IMR-90 (cell line): ENCODE data around the gene ATP2B2. TPM values are rescaled to one million over a fixed set of nuclear protein-coding genes. Genes with fewer than 3 reads are reported as not detected.

Experiments
- ATAC-seq: fragments of 200-7000 bp; cut with Tn5 transposase; 2 replicates; pipeline ENCODE4 v1.9.1; 2020; ENCODE audit warnings: low read depth, mild to moderate bottlenecking, moderate library complexity
- BruUV-seq: library from RNA; stranded (reverse); fragments of 400-500 nt; replicated peaks from 2 replicates; lab custom pipeline; 2021; lab: Mats Ljungman, UMichigan
- CTCF ChIA-PET: fragments of 300-600 bp; formaldehyde crosslinking; extraction: SDS; loops from one replicate; lab custom pipeline; 2021; ENCODE audit warnings: antibody characterized with exemption; lab: Yijun Ruan, JAX
- POLR2A ChIA-PET: fragments of 300-600 bp; sonication (Branson Sonifier 250); formaldehyde crosslinking; loops from one replicate; lab custom pipeline; 2022; ENCODE audit warnings: antibody characterized with exemption; ENCODE audit not compliant: unreplicated experiment; lab: Charles Lee
- DNase-seq: peaks from one replicate; pipeline ENCODE4 v3.0.0; 2013
- H2AFZ ChIP-seq: replicated peaks from 2 replicates; pipeline ENCODE3; 2013; ENCODE audit warnings: low read length, mild to moderate bottlenecking; ENCODE audit not compliant: poor library complexity
- H2AK5ac ChIP-seq: 2 replicates; pipeline ENCODE4 v1.6.1; 2013; ENCODE audit warnings: low read depth, low read length, inconsistent platforms
- H2AK9ac ChIP-seq: replicated peaks from 2 replicates; pipeline ENCODE3; 2013; ENCODE audit warnings: mild to moderate bottlenecking, low read depth, low read length, moderate library complexity; ENCODE audit not compliant: poor library complexity
- H2BK120ac ChIP-seq: 2 replicates; pipeline ENCODE4 v1.6.1; 2013; ENCODE audit warnings: low read depth, low read length, inconsistent platforms
- H2BK15ac ChIP-seq: 3 replicates; pipeline ENCODE4 v1.6.1; 2013; ENCODE audit warnings: low read depth, low read length, inconsistent platforms
- H2BK20ac ChIP-seq: 2 replicates; pipeline ENCODE4 v1.6.1; 2013; ENCODE audit warnings: low read depth, mild to moderate bottlenecking, inconsistent platforms, low read length, moderate library complexity
- H2BK5ac ChIP-seq: 2 replicates; pipeline ENCODE4 v1.6.1; 2013; ENCODE audit warnings: mild to moderate bottlenecking, low read depth, low read length, inconsistent platforms; ENCODE audit not compliant: poor library complexity, severe bottlenecking
- H3K14ac ChIP-seq: replicated peaks from 2 replicates; pipeline ENCODE4 v1.6.1; 2013; ENCODE audit warnings: low read depth, low read length, inconsistent platforms
- H3K18ac ChIP-seq: 2 replicates; pipeline ENCODE4 v1.6.1; 2013; ENCODE audit warnings: low read depth, low read length, control low read depth
- H3K23ac ChIP-seq: 2 replicates; pipeline ENCODE4 v1.6.1; 2013; ENCODE audit warnings: low read depth, low read length, inconsistent platforms
- H3K27ac ChIP-seq: 2 replicates; pipeline ENCODE4 v1.5.1; 2013; ENCODE audit warnings: mild to moderate bottlenecking, control low read depth, low read length; ENCODE audit not compliant: insufficient read depth
- H3K27me3 ChIP-seq: 2 replicates; pipeline ENCODE4 v1.6.1; 2013; ENCODE audit warnings: low read length; ENCODE audit not compliant: control insufficient read depth, insufficient read depth
- H3K36me3 ChIP-seq: 2 replicates; pipeline ENCODE4 v1.6.1; 2013; ENCODE audit warnings: low read length, mixed read lengths; ENCODE audit not compliant: control insufficient read depth, insufficient read depth
- H3K4ac ChIP-seq: 2 replicates; pipeline ENCODE4 v1.6.1; 2013; ENCODE audit warnings: low read depth, low read length, inconsistent platforms
- H3K4me1 ChIP-seq: 2 replicates; pipeline ENCODE4 v1.6.1; 2013; ENCODE audit warnings: low read length, mixed read lengths; ENCODE audit not compliant: control insufficient read depth, insufficient read depth
- H3K4me2 ChIP-seq: 2 replicates; pipeline ENCODE4 v1.6.1; 2013; ENCODE audit warnings: low read depth, mild to moderate bottlenecking, control low read depth, low read length, moderate library complexity
- H3K4me3 ChIP-seq: 2 replicates; pipeline ENCODE4 v1.5.1; 2013; ENCODE audit warnings: low read depth, mild to moderate bottlenecking, control low read depth, low read length, moderate library complexity; ENCODE audit not compliant: insufficient read depth
- H3K56ac ChIP-seq: 2 replicates; pipeline ENCODE4 v1.6.1; 2013; ENCODE audit warnings: low read length, inconsistent platforms; ENCODE audit not compliant: insufficient read depth; ENCODE audit errors: extremely low read depth
- H3K79me1 ChIP-seq, 2 experiments: 2 replicates each; pipeline ENCODE4 v1.6.1; 2013; ENCODE audit warnings: low read length in 2 of 2, inconsistent platforms in 1 of 2, low read depth in 1 of 2
- H3K9ac ChIP-seq: 2 replicates; pipeline ENCODE4 v1.6.1; 2013; ENCODE audit warnings: low read depth, low read length, control low read depth
- H3K9me1 ChIP-seq: 2 replicates; pipeline ENCODE4 v1.6.1; 2013; ENCODE audit warnings: low read length, inconsistent platforms; ENCODE audit not compliant: insufficient read depth
- H3K9me3 ChIP-seq: 2 replicates; pipeline ENCODE4 v1.6.1; 2013; ENCODE audit warnings: low read length; ENCODE audit not compliant: control insufficient read depth, insufficient read depth
- H4K20me1 ChIP-seq: 2 replicates; pipeline ENCODE4 v1.6.1; 2013; ENCODE audit warnings: low read length, inconsistent platforms; ENCODE audit not compliant: insufficient read depth
- H4K5ac ChIP-seq: 2 replicates; pipeline ENCODE4 v1.6.1; 2013; ENCODE audit warnings: mild to moderate bottlenecking, low read depth, low read length, control low read depth
- H4K8ac ChIP-seq, 2 experiments: 2 replicates each; pipeline ENCODE4 v1.6.1; 2013; ENCODE audit warnings: low read depth in 2 of 2, low read length in 2 of 2, control low read depth in 1 of 2, inconsistent platforms in 1 of 2
- H4K91ac ChIP-seq: 2 replicates; pipeline ENCODE4 v1.6.1; 2013; ENCODE audit warnings: low read depth, low read length, inconsistent platforms; ENCODE audit not compliant: insufficient read depth
- BHLHE40 ChIP-seq: fragments of 150-350 bp; IDR thresholded peaks from 2 replicates; pipeline ENCODE4 v1.6.1; 2016; ENCODE audit warnings: mild to moderate bottlenecking, low read depth, low read length
- CEBPB ChIP-seq: IDR thresholded peaks from 2 replicates; pipeline ENCODE4 v1.6.1; 2012; ENCODE audit warnings: low read depth, low read length, improper control_type of control experiment
- CHD1 ChIP-seq: IDR thresholded peaks from 2 replicates; pipeline ENCODE4 v1.6.1; 2012; ENCODE audit warnings: low read depth, low read length, improper control_type of control experiment
- ELK1 ChIP-seq: fragments of 150-350 bp; IDR thresholded peaks from 2 replicates; pipeline ENCODE4 v1.6.1; 2016; ENCODE audit warnings: low read depth, mild to moderate bottlenecking, low read length, moderate library complexity, borderline replicate concordance
- FOS ChIP-seq: fragments of 150-350 bp; IDR thresholded peaks from 2 replicates; pipeline ENCODE4 v1.6.1; 2016; ENCODE audit warnings: low read depth, low read length
- MAFK ChIP-seq: IDR thresholded peaks from 2 replicates; pipeline ENCODE4 v1.6.1; 2012; ENCODE audit warnings: low read depth, low read length, improper control_type of control experiment
- MAZ ChIP-seq: IDR thresholded peaks from 2 replicates; pipeline ENCODE4 v1.6.1; 2012; ENCODE audit warnings: low read depth, mild to moderate bottlenecking, low read length, improper control_type of control experiment, moderate library complexity, borderline replicate concordance
- MXI1 ChIP-seq: IDR thresholded peaks from 2 replicates; pipeline ENCODE4 v1.6.1; 2012; ENCODE audit warnings: low read depth, mild to moderate bottlenecking, low read length, moderate library complexity, borderline replicate concordance
- NFE2L2 ChIP-seq: fragments of 150-350 bp; IDR thresholded peaks from 2 replicates; pipeline ENCODE4 v1.6.1; 2016; ENCODE audit warnings: low read depth, mild to moderate bottlenecking, low read length
- POLR2A ChIP-seq: IDR thresholded peaks from 2 replicates; pipeline ENCODE4 v1.6.1; 2012; ENCODE audit warnings: mild to moderate bottlenecking, low read depth, low read length
- RAD21 ChIP-seq: IDR thresholded peaks from 2 replicates; pipeline ENCODE4 v1.6.1; 2012; ENCODE audit warnings: low read length, improper control_type of control experiment
- RCOR1 ChIP-seq: IDR thresholded peaks from 2 replicates; pipeline ENCODE4 v1.6.1; 2012; ENCODE audit warnings: mild to moderate bottlenecking, low read length, improper control_type of control experiment; ENCODE audit not compliant: insufficient replicate concordance
- RFX5 ChIP-seq: IDR thresholded peaks from 2 replicates; pipeline ENCODE4 v1.8.0; 2012; ENCODE audit warnings: low read depth, mild to moderate bottlenecking, low read length, moderate library complexity
- SMC3 ChIP-seq: fragments of 150-350 bp; IDR thresholded peaks from 2 replicates; pipeline ENCODE4 v1.6.1; 2016; ENCODE audit warnings: low read depth, mild to moderate bottlenecking, antibody characterized with exemption, low read length, moderate library complexity
- USF2 ChIP-seq: fragments of 150-350 bp; IDR thresholded peaks from 2 replicates; pipeline ENCODE4 v1.6.1; 2017; ENCODE audit warnings: mild to moderate bottlenecking, antibody characterized with exemption, low read length, low read depth
- WGBS, 2 experiments: methylation state at CpG; one replicate each; pipeline versions ENCODE4 v1.1.5 to v1.1.7; 2013; ENCODE audit warnings: missing lambda C conversion rate in 2 of 2; ENCODE audit not compliant: insufficient read length in 1 of 2; ENCODE audit errors: extremely low coverage in 2 of 2; 5-methylcytosine and 5-hydroxymethylcytosine counted together
- dilution Hi-C: fragments of 300-500 bp; cut with HindIII; formaldehyde crosslinking; loops from one replicate; pipeline ENCODE4 v1.14.3; 2018; ENCODE audit warnings: low sequenced_read_pairs; ENCODE audit not compliant: unreplicated experiment
- in situ Hi-C: fragments of 300-500 bp; cut with MboI; formaldehyde crosslinking; loops from 3 replicates; pipeline ENCODE4 v1.14.3; 2019; ENCODE audit warnings: low sequenced_read_pairs, inconsistent platforms, mixed read lengths
- intact Hi-C: fragments of 100-400 bp; cut with micrococcal nuclease; formaldehyde crosslinking; loops from 2 replicates; pipeline ENCODE4 v1.10.0; 2022
- polyA plus RNA-seq, 3 experiments: library from polyadenylated mRNA; depleted of rRNA; stranded (reverse); fragments of >200 nt; gene quantifications; 2 replicates each; pipeline ENCODE4 v1.2.3, GENCODE V29; 2012; ENCODE audit warnings: low replicate concordance in 1 of 3
- total RNA-seq: library from RNA; depleted of rRNA; stranded (reverse); fragments of >200 nt; gene quantifications from 2 replicates; pipeline ENCODE4 v1.2.3, GENCODE V29; 2012

ATP2B2 gene
- total and polyA plus RNA-seq, 2 of the 4 experiments (the other 2 are of a cell fraction) = under 0.01 to 0.02 TPM

GRCh38 chr3:10437995-10438901, 67.1 kb downstream of the ATP2B2 start:
- intact Hi-C loops = loop anchor here (2.0 to 5.0 kb wide), 2 partner anchors 71 to 85 kb away; no protein-coding TSS in a partner anchor
- Histone ChIP-seq H4K20me1 (peaks cover 3% of the 10 kb centered on the region; the same call in 1 of the 2 replicates), H3K23ac (peak overlapping the region; percentile 26; the same call in 1 of the 2 replicates), H3K27me3 (no peaks in the 10 kb centered on the region), H3K4ac (peak overlapping the region; percentile 69), H2BK120ac (peak overlapping the region; percentile 90; the same call in 1 of the 2 replicates), H3K4me3 (no peak overlapping the region), H2AK9ac (peak overlapping the region; percentile 47), H2AK5ac (peak overlapping the region; percentile 96), H3K14ac (peak overlapping the region; percentile 43; the same call in 1 of the 2 replicates), H4K8ac (peak overlapping the region in 1 of 2 experiments; percentile 82; a peak in 1 of 4 replicates), H3K18ac (peak overlapping the region; percentile 15; the same call in 1 of the 2 replicates), H3K9ac (no peak overlapping the region), H2BK15ac (peak overlapping the region; percentile 43; the same call in 2 of the 3 replicates), H2AFZ (peak overlapping the region; percentile 85), H3K27ac (no peak overlapping the region; the same call in 1 of the 2 replicates), H3K36me3 (no peaks in the 10 kb centered on the region), H3K56ac (no peak overlapping the region), H3K4me2 (peak overlapping the region; percentile 32; the same call in 1 of the 2 replicates), H3K9me1 (peaks cover 21% of the 10 kb centered on the region), H4K5ac (no peak overlapping the region), H3K79me1 (no peaks in the 10 kb centered on the region), H3K4me1 (peaks cover 16% of the 10 kb centered on the region), H2BK20ac (peak overlapping the region; percentile 91), H3K9me3 (no peaks in the 10 kb centered on the region), H4K91ac (peak overlapping the region; percentile 10; the same call in 1 of the 2 replicates), H2BK5ac (peak overlapping the region; percentile 69)
- DNase-seq (peak; percentile 96), ATAC-seq (peak; percentile 92)
- in situ Hi-C loops = loop anchor here (5.0 kb wide), 1 partner anchor 66 kb away; no protein-coding TSS in a partner anchor
- WGBS, 2 experiments = no CpG with 5 or more reads among the region's 16 CpGs
- dilution Hi-C loops = no loop called here
- BruUV-seq = no TSS peak
- ChIA-PET POLR2A (no interaction called here), CTCF (no interaction called here)
- TF ChIP-seq USF2 (no peak), CEBPB (peak; percentile 76), CHD1 (no peak), MXI1 (no peak), BHLHE40 (peak; percentile 63), RFX5 (no peak), SMC3 (no peak; the same call in 1 of the 2 replicates), POLR2A (no peak), FOS (peak; percentile 90), ELK1 (no peak), RAD21 (peak; percentile 30), RCOR1 (peak; percentile 92), MAZ (peak; percentile 42; the same call in 1 of the 2 replicates), NFE2L2 (peak; percentile 50; the same call in 1 of the 2 replicates), MAFK (no peak; the same call in 1 of the 2 replicates)
